Posterior vena cava (tissue), 2 donors: ENCODE measurements around the gene TBATA. TPM values are rescaled to one million over a fixed set of nuclear protein-coding genes. Genes with fewer than 3 reads are reported as not detected.

ENCODE experiments used
- DNase-seq: peaks from one replicate; pipeline ENCODE4 v3.0.0-alpha.2; 2020; ENCODE audit warnings: low spot score
- intact Hi-C, 2 donors: fragments of 100-400 bp; cut with DNase I; formaldehyde crosslinking; loops; one replicate each; pipeline versions ENCODE4 v1.14.1 to v1.14.2; 2022 to 2023
- total RNA-seq, 2 donors: library from RNA; stranded (reverse); fragmentation: NEBNext Ultra II Directional; extraction: Animal tissue kit (Norgen Biotek cat#: 25700); gene quantifications; one replicate each; pipeline ENCODE4 v1.2.1, GENCODE V29; 2021
- donor health status: DM: yes; HTN: yes; CAD: no.
- donor health status: DM: yes; HTN: yes; CAD: no.

Gene TBATA
- total RNA-seq, 2 donors from 2014 or later = not detected

DNA sequence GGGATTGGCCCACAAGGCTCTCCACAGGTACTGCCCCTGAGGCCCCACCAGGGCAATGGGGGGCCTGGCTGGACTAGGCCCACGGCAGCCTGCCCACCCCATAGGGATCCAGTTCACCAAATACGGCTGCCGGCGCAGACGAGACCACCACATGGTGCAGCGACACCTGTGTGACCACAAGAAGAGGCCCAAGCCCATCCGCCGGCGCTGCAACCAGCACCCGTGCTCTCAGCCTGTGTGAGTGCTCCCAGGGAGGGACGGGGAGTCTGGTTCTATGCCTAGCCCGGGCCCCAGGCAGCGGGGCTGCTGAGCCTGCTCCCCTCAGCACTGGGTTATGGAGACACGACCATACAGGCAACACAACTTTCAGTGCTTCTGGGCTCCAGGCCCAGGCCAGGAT is 33.2 kb downstream of the TBATA start:
- intact Hi-C loops = loop anchor here (5.0 to 10.0 kb wide), 2 partner anchors 277 to 295 kb away; partner anchors contain the start of gene PALD1 (in 1 of the 2)
- DNase-seq = peak; percentile 80

DNA sequence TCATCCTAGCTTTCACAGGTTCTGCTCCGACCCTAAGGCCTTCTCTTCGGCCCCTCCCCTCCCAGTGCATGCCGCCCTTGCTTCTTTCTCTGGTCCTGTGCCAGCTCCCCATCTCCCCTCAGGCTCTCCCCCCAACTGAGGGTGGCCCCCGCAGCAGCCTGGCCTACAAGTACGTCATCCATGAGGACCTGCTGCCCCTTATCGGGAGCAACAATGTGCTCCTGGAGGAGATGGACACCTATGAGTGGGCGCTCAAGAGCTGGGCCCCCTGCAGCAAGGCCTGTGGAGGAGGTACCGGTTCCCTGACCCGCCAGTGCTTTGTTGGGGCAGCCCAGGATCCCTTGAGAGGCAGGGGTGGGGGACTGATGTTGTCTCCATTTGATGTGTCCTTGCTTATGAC is 33.8 kb downstream of the TBATA start:
- DNase-seq = peak; percentile 68

DNA sequence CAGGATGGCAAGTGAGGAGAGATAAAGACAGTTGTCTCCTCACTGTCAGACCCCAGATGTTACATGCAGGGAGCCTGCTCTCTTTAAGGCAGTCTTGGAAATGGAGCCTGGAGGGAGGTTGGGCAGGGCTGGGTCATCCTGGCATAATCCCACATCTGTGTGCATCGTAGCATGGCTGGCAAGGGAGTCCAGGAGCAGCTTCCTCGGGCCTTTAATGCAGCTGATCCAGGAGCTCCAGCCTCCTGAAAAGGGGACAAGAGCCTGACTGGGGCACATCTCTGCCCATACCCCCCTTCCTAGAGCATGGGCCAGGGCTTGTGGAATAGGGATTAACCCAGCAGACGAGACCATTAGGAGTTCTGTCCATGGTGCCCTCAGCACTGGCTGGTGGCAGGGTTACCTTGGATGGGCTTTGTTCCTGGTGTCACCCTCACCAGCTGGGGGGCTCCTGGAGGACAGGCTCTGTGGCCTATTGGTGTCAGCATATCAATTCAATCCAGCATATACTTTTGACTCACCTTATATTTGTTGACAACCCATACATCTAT is 34.9 kb downstream of the TBATA start:
- intact Hi-C loops = loop anchor here (5.0 to 10.0 kb wide), 2 partner anchors 275 to 293 kb away; partner anchors contain the start of gene PALD1 (in 1 of the 2)
- DNase-seq = peak; percentile 51

More for the DNA sequence above, 33.8 kb downstream of the TBATA start:
- intact Hi-C loops = loop anchor here (5.0 to 10.0 kb wide), 2 partner anchors 277 to 294 kb away; partner anchors contain the start of gene PALD1 (in 1 of the 2)

DNA sequence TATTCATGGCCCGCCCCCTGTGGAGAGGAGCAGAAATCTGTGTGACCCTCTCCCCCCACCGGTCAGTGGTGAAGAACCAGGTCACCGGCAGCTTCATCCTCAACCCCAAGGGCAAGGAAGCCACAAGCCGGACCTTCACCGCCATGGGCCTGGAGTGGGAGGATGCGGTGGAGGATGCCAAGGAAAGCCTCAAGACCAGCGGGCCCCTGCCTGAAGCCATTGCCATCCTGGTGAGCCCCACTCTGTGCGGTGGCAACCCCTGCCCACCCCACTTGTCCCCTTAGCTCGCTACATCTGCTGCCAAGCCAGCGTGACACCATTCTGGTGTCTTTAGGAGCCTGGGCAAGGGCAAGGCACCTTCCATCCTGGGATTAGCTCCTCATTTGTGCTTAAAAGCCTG is 35.4 kb downstream of the TBATA start:
- peak; percentile 72 for DNase-seq
- intact Hi-C loops = loop anchor here (5.0 to 10.0 kb wide), 2 partner anchors 275 to 292 kb away; partner anchors contain the start of gene PALD1 (in 1 of the 2)

DNA sequence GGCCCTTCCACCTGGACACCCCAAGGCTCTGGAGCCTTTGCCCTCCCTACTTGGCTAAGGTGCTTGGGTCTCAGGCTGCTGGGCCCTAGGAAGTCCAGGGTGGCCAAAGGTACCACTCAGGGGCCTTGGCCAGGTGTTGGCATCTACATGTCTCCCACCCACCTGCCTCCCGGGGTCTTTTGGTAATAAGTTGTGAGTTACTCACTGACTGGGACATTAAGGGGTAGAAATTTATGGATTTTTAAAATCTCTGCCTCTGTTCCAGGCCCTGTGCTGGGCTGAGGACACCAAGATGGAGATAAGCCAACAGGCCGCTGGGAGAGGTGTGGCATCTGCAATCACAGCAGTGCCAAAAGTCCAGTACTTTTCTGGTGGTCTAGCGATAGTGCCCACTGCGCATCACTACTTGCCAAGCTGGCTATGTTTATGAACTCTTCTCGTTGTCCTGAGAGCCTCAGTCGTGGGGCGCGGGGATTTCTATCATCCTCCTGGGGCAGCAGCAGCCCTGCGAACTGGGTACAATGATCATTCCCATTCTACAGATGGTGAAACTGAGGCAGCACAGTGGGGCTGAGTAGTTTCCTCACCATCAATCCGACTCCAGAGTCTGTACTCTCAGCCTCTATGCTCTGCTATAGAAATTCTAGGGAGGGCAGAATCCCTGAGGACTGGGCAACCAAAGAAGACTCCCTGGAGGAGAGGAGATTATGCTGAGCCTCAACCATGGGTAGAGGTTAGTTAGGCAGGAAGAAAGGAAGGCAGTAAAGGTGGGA is 36.2 kb downstream of the TBATA start:
- intact Hi-C loops = no loop called here
- DNase-seq = peak; percentile 48

DNA sequence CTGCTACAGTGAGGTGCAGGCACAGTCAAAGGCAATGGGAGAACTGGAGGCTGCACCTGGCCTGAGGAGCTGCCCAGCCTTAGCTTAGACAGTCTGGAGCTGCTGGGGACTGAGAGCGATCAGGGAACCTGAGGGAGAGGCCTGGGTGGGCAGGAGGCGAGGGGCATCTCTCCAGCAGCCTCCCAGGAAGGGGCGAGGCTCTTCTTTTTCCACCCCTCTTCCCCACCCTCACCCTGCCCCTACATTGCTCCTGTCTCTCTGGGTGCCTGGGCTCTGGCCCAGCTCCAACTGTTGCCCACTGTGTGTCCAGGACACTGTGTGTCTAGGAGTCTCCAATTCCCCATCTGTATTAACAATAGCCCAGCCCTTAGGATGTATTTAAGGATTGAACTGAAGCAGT is 36.9 kb downstream of the TBATA start:
- DNase-seq = peak; percentile 32
- intact Hi-C loops = no loop called here

DNA sequence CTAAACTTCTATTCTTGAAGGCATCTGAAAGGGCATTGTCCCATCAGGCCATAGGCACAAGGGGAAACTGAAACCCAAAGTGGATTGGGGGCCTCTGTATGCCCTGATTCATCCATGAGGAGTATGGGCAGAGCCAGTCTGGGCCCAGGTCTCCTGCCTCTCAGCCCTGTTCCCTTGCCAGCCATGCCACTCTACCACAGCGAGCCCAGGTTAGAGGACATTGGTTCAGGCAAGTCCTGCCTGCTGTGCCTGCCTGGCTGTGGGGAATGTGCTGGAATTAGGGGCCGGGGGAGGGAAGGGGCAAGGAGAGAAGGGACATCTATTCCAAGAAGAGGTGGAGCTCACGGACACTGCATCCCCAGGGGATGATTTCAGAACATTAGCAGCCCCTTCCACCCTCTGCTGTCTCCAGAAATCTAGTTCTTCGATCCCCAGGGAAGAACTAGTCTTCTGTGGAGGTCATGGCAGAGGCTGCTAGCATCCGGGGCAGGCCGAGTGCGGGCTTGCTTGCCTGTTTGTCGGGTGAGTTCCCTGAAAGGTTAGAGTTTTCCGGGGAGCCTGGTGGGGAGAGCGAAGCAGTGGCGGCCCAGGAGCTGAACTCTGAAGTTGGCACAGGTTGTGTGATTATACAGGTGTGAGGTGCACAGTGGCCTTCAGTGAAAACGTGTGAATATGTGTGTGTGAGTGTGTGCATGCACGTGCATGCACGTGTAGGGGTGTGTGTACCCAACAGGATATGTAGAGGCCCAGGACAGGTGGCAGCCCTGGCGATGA is 37.8 kb downstream of the TBATA start:
- intact Hi-C loops = no loop called here
- peak; percentile 46 for DNase-seq

DNA sequence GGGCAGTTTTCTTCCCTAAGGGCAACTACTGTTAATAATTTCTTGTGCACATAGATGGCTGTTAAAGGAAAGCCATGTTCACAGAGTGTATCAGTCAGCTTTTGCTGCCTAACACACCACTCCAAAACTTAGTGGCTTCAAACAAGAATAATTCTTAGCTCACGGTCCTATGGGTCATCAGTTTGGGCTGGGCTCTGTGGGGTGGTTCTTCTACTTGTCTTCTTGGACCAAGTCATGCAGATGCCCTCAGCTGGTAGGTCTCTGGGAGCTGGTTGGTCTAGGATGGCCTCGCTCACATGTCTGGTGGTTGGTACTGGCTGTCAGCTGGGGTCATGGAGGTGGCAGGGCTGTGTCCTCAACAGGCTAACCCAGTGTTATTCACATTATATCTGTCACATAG is 39.6 kb downstream of the TBATA start:
- peak; percentile 16 for DNase-seq
- intact Hi-C loops = no loop called here

DNA sequence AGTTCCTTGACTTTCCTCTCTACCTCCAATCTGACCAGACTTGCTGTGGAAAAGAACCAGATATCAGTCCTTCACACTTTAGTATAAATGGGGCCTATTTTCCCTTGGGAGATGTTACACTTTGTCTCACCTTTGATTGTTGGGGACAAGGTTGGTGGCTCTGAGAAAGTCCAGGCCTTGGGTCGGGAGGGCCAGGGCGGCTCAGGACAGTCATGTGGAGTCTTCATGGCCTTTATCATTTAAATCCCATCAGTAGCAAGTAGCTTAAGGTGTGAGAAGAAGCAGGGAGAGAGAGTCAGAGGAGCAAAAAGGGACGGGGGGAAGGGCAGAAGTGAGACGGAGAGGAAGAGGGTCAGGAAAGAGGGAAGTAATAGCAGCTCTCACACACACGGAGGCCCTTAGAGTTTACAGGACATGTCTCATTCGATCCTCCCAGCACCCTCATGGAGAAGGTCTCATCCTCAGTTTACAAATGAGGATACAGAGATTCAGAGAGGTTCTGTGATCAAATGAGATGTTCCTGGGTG is 40.5 kb downstream of the TBATA start:
- peak; percentile 12 for DNase-seq
- intact Hi-C loops = no loop called here

DNA sequence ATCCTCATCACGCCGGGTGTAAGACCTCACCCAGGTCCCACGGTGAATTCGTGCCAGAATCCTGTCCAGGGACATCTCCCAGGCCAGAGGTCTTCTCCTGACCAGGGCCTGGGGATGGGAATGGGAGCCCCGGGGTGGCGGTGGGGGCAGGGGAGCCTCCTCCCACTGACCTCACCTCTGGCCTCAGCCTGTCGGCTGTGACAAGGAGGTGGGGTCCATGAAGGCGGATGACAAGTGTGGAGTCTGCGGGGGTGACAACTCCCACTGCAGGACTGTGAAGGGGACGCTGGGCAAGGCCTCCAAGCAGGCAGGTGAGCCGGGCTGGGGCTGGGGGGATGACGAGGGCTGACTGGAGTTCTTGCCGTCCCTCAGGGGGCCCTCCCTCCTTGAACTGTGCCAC is 41.3 kb downstream of the TBATA start:
- intact Hi-C loops = no loop called here
- peak; percentile 79 for DNase-seq

DNA sequence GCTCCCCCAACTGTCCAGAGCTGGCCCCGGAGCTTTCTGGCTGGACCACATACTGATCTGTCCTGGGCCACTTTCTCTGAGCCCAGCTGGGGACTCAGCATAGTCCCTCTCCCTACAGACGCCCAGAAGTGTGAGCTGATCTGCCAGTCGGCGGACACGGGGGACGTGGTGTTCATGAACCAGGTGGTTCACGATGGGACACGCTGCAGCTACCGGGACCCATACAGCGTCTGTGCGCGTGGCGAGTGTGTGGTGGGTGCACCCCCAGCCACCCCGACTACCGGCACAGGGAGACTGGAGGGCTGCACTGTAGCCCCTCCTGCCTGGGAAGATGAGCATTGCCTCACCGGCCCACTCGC is 41.8 kb downstream of the TBATA start:
- intact Hi-C loops = no loop called here
- peak; percentile 66 for DNase-seq

DNA sequence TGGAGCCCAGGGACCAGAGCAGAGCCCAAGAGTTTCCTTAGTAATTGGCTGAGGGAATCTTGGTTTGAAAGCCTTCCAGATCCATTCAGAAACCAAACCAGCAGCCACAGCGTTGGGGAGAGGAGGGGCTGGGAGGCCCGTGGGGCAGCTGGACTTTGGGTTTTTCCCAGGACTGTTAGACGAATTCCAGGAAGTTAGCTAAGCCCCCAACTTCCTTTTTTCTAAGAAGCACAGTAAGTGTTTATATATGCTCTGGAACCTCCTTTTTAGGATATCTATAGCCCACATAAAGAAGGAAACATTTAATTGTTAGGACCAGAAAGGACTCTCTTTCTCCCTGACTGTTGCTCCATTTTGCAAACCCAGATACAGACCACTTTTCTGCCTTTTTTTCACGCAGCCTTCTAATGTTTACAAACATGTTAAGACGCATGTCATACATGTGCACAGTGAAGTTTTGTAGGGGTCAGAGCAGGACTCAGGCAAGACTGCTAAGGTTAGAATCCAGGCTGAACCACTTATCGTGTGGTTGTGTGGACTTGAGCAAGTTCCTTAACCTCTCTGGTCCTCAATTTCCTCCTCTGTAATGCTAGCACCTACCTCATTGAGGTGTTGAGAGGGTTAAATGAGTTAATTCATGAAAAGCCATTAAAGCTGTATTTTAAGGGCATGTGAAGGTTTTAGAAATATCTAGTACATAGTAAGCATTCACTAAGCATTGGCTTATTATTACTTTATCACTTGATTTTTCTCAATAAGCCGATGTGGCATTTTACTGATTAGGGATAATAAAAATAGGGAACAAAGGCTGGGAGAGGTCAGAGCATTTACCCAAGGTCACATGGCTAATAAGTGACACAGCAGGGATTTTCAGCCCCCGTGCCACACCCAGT is 42.4 kb downstream of the TBATA start:
- DNase-seq = peak; percentile 80
- intact Hi-C loops = no loop called here

DNA sequence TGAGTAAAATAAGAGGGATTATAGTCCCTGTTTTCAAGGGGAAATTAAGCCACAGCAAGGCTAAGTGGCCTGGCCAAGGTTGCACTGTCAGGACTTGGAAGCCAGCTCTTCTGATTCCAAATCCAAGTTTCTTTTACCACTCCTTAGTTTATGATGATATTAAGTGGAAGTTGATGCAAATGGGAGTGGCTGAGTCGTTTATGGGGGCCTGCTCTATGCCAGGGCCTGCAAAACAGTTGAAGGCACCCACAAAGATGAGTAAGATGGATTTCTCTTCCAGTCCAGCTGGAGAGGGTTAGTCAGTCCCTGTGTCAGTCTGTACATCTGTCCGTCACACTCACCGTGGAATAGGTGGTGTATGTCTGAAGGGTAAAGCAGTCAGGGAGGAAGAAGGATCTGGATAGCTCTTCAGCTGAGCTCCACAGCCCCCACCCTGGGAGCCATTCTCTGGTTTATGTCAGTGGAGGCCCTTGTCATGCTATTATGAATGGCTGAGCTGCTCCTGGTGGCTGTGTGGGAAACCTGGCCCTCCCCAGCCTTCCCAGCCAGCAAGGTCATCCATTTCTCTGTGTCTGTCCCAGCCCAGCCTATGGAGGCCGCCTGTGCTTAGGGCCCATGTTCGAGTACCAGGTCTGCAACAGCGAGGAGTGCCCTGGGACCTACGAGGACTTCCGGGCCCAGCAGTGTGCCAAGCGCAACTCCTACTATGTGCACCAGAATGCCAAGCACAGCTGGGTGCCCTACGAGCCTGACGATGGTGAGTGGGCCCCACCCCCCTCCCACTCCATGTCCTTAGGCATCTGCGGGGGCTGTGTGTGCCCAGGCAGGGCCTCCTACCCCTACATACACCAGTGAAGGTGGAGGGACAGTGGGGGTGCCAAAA is 44.5 kb downstream of the TBATA start:
- intact Hi-C loops = no loop called here
- peak; percentile 48 for DNase-seq

DNA sequence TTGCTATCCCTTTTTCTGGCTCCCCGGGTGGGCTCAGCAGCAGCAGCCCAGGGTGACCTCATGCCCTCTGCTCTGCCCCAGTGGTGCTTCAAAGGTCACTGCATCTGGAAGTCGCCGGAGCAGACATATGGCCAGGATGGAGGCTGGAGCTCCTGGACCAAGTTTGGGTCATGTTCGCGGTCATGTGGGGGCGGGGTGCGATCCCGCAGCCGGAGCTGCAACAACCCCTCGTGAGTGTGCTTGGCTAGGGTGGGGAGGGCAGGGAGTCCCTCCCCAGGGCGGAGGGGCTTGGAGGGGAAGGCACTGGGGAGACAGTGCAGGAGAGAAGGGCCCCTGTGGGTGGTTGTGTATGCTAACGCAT is 46.4 kb downstream of the TBATA start:
- no peak for DNase-seq
- intact Hi-C loops = no loop called here

DNA sequence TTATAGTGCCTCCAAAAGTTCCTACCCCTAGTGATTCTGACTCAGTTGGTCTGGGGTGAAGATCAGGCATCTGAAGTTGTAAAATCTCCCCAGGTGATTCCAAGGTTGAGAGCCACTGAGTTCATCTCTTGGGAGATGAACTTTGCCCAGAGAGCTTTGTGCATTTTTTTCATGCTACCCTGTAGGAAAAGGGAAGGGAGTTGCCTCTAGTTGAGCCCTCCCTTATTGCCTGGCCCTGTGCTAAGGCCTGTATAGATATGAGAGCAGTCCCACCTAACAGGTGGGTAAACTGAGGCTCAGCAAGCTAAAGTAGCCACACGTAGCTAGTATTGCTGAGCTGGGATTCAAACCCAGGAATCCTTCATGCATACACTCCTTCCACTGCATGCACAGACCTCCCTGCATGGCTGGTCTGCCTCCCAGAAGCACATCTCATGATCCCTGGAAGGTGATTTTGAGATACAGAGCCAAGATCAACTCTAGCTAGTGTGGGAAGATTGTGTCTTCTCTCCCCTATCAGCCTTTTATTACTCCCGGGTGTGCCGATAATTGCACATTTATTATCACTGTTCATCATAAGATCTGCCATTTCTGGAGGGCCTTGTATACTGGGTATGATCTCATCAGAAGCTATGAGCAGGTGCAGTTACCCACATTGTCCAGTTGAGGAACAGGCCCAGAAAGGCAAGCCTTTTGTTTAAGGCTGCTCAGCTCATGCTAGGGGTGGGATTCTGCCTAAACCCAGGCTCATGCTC is 47.0 kb downstream of the TBATA start:
- intact Hi-C loops = no loop called here
- DNase-seq = no peak

DNA sequence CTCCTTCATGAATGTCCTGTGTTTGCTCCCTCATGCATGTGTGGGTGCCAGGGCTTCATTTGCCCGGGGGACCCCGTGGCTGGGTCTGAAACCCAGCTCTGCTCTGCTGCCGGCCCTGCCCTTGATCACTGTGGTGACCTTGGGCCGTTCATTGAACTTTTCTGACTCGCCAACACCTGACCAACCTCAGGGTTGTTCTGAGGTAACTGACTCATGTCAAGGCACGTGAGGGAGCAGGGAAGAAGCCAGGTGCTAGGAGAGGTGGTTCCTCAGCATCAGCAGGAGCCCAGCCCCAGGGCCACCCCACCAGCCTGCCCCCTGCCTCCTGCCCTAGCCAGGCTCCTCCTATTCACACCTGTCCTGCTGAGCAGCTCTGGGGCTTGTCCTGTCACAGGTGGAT is 47.9 kb downstream of the TBATA start:
- intact Hi-C loops = no loop called here
- no peak for DNase-seq

DNA sequence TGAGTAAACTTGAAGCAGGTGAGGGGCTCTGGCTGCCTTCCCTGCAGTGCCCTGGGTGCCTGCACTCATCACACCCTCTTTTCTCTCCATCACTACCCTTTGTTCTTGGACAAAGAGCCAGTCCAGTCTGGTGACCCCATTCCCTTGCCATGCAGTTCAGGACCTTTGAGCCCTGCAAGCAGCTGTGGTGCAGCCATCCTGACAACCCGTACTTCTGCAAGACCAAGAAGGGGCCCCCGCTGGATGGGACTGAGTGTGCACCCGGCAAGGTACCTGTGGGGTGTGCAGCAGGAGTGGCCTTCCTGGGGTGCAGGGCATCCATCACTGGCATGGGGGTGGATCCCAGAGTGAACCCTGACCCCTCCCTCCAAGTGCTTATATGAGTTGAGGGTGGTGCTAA is 48.7 kb downstream of the TBATA start:
- DNase-seq = no peak

More for the DNA sequence above, 48.7 kb downstream of the TBATA start:
- intact Hi-C loops = no loop called here
